Osteocyte (in vitro differentiated cells): ENCODE results near the gene PANX1. TPM values are rescaled to one million over a fixed set of nuclear protein-coding genes. Genes with fewer than 3 reads are reported as not detected.

Experiments used
- DNase-seq: peaks from one replicate; pipeline ENCODE4 v3.0.0; 2021; ENCODE audit warnings: mixed read lengths; ENCODE audit not compliant: unreplicated experiment; ENCODE audit errors: extremely low spot score
- H3K27ac Mint-ChIP-seq: one replicate; pipeline ENCODE4 v1.8.0; 2021; ENCODE audit warnings: mild to moderate bottlenecking, mixed read lengths; ENCODE audit not compliant: unreplicated experiment
- H3K27me3 Mint-ChIP-seq: one replicate; pipeline ENCODE4 v1.8.0; 2021; ENCODE audit warnings: mixed read lengths; ENCODE audit not compliant: unreplicated experiment
- H3K36me3 Mint-ChIP-seq: one replicate; pipeline ENCODE4 v1.8.0; 2021; ENCODE audit warnings: mixed read lengths; ENCODE audit not compliant: unreplicated experiment
- H3K4me1 Mint-ChIP-seq: one replicate; pipeline ENCODE4 v1.8.0; 2021; ENCODE audit warnings: mixed read lengths; ENCODE audit not compliant: unreplicated experiment
- H3K4me3 Mint-ChIP-seq: one replicate; pipeline ENCODE4 v1.8.0; 2021; ENCODE audit warnings: mild to moderate bottlenecking, moderate library complexity, mixed read lengths; ENCODE audit not compliant: unreplicated experiment
- H3K9me3 Mint-ChIP-seq: one replicate; pipeline ENCODE4 v1.8.0; 2021; ENCODE audit warnings: mixed read lengths; ENCODE audit not compliant: unreplicated experiment
- total RNA-seq: library from RNA; stranded (reverse); gene quantifications from 2 replicates; pipeline ENCODE4 v1.2.1, GENCODE V29; 2021
- TF ChIP-seq, protein P1 (sequence below): fragments of 200-600 bp; sonication (generic); IDR thresholded peaks from 2 replicates; pipeline ENCODE4 v1.5.0; 2021; ENCODE audit warnings: antibody characterized with exemption, mild to moderate bottlenecking, moderate library complexity

The PANX1 gene
- total RNA-seq, 1 donor from 2014 or later: 24.9 TPM

GRCh38 chr11:94144664-94145063 is 16.0 kb downstream of the PANX1 start:
- Mint-ChIP-seq H3K4me1 (peaks cover 58% of the 10 kb centered on the region), H3K36me3 (no peaks in the 10 kb centered on the region)
- DNase-seq: no peak

GRCh38 chr11:94145431-94145830 is 16.8 kb downstream of the PANX1 start:
- Mint-ChIP-seq H3K9me3 (no peaks in the 10 kb centered on the region), H3K27ac (no peak overlapping the region), H3K4me3 (no peak overlapping the region), H3K4me1 (peaks cover 65% of the 10 kb centered on the region), H3K36me3 (no peaks in the 10 kb centered on the region), H3K27me3 (no peaks in the 10 kb centered on the region)
- TF ChIP-seq, protein P1, sequence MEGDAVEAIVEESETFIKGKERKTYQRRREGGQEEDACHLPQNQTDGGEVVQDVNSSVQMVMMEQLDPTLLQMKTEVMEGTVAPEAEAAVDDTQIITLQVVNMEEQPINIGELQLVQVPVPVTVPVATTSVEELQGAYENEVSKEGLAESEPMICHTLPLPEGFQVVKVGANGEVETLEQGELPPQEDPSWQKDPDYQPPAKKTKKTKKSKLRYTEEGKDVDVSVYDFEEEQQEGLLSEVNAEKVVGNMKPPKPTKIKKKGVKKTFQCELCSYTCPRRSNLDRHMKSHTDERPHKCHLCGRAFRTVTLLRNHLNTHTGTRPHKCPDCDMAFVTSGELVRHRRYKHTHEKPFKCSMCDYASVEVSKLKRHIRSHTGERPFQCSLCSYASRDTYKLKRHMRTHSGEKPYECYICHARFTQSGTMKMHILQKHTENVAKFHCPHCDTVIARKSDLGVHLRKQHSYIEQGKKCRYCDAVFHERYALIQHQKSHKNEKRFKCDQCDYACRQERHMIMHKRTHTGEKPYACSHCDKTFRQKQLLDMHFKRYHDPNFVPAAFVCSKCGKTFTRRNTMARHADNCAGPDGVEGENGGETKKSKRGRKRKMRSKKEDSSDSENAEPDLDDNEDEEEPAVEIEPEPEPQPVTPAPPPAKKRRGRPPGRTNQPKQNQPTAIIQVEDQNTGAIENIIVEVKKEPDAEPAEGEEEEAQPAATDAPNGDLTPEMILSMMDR: no peak
- DNase-seq: no peak

More at GRCh38 chr11:94144664-94145063, 16.0 kb downstream of the PANX1 start:
- no peaks in the 10 kb centered on the region for H3K27me3 Mint-ChIP-seq
- H3K4me3 Mint-ChIP-seq: no peak overlapping the region
- TF ChIP-seq, protein P1: no peak
- no peaks in the 10 kb centered on the region for H3K9me3 Mint-ChIP-seq
- H3K27ac Mint-ChIP-seq: no peak overlapping the region

DNA sequence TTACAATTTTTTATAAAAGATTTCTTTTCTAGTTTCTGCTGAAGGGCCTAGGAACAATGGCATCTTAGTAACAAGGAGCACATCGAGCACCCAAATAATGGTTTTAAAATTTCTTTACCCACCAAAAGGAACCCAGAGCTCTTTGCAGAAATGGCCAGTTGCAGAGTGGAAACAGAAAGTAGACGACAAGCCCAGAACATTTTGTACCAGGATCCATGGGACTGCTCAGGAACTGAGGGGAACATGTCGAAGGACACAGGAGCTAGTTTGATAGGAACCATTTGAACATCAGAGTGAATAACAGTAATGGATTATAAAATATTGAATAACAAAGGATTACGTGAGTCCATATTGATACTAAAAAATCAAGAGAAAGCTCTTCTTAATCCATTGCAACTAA is 17.3 kb downstream of the PANX1 start:
- H3K27ac Mint-ChIP-seq: no peak overlapping the region
- H3K36me3 Mint-ChIP-seq: no peaks in the 10 kb centered on the region
- no peaks in the 10 kb centered on the region for H3K9me3 Mint-ChIP-seq
- no peak overlapping the region for H3K4me3 Mint-ChIP-seq
- TF ChIP-seq, protein P1: no peak
- peaks cover 70% of the 10 kb centered on the region for H3K4me1 Mint-ChIP-seq
- H3K27me3 Mint-ChIP-seq: no peaks in the 10 kb centered on the region
- no peak for DNase-seq

DNA sequence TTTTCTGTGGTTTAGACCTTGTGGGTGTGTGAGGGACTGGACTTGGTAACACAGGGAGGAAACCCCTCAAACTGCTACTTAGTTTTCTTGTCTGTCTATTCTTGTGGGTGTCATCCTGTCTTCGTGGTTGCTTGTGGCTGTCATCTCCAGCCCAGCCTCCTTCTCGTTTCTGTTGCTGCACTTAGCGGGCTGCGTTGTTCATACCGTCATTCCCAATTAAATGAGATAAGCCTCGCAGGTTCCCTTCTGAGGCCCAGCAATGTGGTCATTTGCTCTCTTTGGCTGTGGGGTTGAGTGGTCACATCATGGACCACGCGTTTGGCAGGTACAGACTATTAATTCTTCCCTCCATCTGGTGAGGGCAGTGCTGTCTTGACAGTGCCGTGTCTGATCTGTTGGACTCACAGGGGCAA is 18.8 kb downstream of the PANX1 start:
- H3K4me1 Mint-ChIP-seq: peaks cover 82% of the 10 kb centered on the region
- no peaks in the 10 kb centered on the region for H3K9me3 Mint-ChIP-seq
- H3K36me3 Mint-ChIP-seq: no peaks in the 10 kb centered on the region
- no peaks in the 10 kb centered on the region for H3K27me3 Mint-ChIP-seq
- no peak for DNase-seq
- TF ChIP-seq, protein P1: no peak
- no peak overlapping the region for H3K27ac Mint-ChIP-seq
- H3K4me3 Mint-ChIP-seq: no peak overlapping the region

DNA sequence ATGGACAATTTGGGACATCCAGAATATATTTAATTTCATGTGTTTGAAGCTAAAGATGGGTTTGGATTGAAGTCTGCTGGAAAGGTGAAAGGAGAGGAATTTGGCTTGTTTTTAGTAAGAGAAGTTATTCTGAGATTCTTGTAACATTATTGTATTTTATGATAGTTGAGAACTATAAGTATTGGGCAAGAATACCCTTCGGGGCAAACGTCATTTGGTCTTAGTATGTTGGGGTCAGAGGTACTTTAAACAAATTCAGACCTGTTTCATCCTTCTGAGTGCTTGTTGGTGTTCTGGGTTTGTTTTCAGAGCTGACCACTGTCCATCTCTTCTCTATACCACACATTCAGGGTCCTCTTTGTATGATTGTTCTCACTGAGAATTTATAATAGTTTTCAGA is 19.5 kb downstream of the PANX1 start:
- DNase-seq: no peak
- Mint-ChIP-seq H3K27ac (peak overlapping the region; percentile 9), H3K4me3 (no peak overlapping the region), H3K36me3 (no peaks in the 10 kb centered on the region), H3K4me1 (peaks cover 82% of the 10 kb centered on the region), H3K27me3 (no peaks in the 10 kb centered on the region), H3K9me3 (no peaks in the 10 kb centered on the region)
- TF ChIP-seq, protein P1: no peak
